GM19099 (cell line): ENCODE measurements around the gene GPR146.

ENCODE experiments used
- POLR2A ChIP-seq: IDR thresholded peaks from 3 replicates; pipeline ENCODE4 v1.6.1; 2011; ENCODE audit warnings: low read depth; ENCODE audit not compliant: insufficient read length; ENCODE audit errors: extremely low read depth

GPR146 gene

DNA sequence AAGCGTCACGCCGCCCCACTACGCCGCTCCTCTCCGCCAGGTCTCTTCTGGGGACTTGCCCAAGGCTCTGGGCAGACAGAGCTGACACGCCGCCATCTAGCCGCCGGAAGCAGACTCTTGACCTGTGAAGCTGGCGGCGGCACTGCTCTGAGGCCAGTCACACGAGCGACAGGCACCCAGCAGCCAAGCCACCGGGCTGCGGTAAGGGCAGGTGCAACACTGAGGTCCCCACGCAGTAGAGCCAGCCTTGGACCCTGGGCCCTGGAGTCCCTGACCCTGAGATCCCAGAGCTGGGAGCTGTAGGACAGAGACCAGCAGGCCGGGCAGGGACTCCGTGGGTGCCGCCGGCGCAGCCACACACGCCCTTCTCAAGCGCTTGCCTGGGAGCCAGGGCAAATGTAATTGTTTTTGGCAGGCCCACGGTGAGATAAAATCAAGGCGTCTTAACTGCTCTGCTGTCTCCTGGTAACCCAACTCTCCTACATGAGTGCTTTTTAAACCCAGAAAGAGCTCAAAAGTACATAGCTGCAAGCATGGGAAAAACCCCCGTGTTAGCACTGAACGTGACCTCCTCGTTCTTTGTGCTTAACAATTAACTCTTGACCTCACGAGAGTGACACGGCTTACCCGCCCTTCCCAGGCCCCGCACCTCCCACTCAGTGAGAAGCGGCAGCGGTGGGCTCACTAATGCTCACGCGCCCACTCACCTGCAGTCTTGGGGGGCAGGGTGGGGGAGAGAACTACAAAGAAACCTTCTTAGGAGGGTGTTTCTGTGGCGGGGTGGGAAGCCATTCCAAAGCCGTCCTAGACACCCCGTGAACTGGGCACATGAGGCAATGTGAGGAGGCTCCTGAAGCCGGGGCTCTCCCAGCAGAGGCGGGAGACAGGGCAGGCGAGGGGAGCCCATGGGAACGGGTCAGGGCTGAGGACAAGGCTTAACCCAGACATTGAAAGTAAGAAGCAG, 52.1 kb downstream of the GPR146 start:
- no peak for TF ChIP-seq POLR2A

- no peak for TF ChIP-seq POLR2A
These were observed 52.8 kb downstream of the GPR146 start for GRCh38 chr7:1097120-1097504.

DNA sequence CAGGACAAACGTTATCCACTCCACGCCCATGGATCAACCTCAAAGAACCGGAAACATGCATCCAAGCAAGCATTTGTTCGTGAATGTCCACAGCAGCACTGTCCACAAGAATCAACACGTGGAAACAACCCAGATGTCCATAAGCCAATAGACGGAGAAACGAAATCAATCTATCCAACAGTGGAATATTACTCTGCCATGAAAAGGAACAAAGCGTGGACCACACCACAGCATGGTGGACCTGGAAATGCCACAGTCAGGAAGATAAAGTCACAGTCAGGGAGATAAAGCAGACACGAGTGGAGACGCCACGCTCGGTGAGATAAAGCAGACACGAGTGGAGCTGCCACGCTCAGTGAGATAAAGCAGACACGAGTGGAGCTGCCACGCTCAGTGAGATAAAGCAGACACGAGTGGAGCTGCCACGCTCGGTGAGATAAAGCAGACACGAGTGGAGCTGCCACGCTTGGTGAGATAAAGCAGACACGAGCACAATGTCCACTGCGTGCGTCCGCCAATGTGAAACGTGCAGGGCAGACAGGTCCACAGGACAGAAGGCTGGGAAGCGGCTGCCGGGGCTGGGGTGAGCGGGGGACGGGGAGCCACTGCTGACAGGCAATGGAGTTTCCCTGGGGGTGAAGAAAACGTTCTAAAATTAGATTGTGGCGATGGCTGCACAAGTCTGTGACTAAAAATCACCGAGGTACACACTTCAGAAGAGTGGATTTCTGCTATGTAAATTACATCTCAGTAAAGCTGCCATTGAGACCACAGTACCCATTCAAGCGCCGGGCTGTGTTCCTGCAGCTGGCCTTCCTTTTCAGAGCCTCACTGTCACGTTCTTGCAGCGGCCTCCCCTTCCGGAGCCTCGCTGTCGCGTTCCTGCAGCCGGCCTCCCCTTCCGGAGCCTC, 54.2 kb downstream of the GPR146 start:
- TF ChIP-seq POLR2A: no peak

DNA sequence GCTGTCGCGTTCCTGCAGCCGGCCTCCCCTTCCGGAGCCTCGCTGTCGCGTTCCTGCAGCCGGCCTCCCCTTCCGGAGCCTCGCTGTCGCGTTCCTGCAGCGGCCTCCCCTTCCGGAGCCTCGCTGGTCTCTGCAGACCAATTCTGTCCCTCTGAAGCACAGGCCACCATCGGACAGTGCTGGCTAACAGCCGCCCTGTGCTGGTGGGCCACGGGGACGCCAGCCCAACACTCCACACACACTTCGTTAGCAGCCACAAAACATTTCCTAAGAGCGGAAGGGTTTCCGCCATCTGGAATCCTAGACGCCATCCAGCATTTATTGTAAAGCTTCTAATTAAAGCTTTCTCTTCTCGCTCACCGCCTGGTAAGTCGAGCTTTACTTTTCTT, 54.8 kb downstream of the GPR146 start:
- TF ChIP-seq POLR2A: no peak

DNA sequence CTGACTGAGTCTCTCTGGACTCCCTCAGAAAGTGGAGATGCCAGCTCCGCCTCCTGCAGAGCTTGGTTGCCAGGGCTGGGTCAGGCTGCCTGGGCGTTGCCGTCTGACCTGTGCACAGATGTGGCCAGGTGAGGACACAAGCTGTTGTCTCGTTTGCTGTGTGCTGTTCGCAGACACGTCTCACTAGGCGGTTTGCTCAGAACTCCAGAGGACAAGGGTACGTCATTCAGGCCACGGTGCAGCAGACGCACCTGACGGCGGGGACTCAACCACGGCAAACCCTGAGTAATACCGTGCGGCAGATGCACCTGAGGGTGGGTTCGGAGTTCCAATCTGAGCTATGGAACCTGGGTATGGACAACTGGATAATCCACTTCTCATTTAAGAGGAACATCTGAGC, 55.3 kb downstream of the GPR146 start:
- no peak for TF ChIP-seq POLR2A

DNA sequence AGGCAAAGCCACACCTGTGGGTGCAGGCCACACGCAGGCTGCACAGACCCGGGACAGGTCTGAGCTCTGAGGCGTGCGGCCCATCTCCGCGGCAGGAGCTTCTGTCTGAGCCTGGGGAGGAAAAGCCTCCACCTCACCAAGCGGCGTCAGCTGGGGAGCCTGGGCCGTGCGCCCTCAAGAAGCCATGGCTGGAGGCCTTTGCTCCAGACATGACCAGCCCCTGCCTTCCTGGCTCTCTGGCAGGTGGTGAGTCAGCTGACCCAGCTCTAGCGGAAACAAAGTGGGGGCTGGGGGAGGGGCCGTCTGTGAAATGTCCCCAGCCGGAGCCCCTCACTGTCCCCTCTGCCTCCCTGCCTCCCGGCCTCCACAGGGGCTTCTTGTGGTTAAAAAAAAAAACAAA, 56.0 kb downstream of the GPR146 start:
- TF ChIP-seq POLR2A: no peak

DNA sequence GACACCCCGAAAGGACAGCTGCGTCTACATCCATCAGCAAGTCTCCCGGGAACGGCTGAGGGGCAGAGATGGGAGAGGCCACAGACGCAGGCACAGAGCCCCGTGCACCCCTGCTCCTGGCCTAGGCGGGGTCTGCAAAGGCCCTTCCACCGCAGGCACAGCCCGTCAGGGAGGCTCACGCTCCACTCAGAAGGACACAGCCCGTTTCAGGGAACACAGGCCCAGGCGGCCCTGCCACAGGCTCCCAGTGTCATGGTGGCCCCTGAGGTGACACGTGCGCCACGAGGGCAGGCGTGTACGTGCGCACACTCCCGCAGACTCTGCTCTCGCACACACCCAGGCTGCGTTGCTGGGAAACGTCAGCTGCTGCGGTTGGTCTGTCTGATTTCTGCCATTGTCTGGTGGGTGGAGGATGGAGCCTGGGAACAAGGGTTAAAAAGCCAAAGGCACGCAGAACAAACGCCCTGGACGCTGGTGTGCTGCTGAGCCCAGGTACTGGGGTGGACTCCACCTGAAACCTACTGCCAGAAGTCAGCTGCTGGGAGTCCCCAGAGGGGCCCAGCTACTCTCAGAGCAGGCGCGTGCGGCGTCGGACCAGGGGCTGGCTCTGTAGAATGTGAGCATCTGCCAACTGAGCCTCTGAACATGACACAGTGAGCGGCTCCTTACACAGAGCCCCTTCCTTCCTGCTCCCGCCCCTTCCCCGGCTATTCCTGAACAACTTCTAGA, 56.7 kb downstream of the GPR146 start:
- no peak for TF ChIP-seq POLR2A

- TF ChIP-seq POLR2A: no peak
These were observed 57.5 kb downstream of the GPR146 start for GRCh38 chr7:1101563-1102431.

GRCh38 chr7:1103009-1103788, 58.9 kb downstream of the GPR146 start:
- TF ChIP-seq POLR2A: no peak

DNA sequence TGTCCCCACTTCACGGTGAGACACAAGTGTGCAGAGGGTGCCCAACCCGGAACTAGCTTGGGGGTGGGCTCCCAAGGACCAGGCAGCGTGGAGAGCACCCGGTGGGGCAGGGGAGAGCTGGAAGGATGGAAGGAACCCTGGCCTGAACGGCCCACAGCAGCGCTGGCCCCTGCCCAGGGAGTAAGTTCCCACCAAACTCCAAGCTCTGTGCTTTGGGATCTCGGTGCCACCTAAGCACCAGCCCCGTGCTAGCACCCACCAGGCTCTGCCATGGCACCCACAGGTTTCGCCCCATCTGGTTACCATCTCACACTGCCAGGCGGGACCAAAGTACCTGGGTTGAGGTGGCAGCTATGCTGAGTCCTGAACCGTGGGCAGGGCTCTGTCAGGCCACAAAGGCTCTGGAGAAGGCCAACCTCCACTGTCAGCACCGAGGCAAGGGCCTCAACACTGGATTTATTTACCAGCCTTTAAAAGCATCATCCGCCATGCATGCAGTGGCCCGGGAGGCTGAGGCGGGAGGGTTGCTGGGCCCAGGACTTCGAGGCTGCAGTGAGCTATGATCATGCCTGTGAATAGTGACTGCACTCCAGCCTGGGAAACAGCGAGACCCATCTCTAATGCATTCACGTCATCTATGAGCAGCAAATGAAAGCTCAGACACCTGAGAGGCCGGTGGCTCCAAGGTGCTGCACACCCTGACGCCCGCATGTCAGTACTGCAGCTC, 59.6 kb downstream of the GPR146 start:
- no peak for TF ChIP-seq POLR2A

- TF ChIP-seq POLR2A: no peak
These were observed 60.3 kb downstream of the GPR146 start for GRCh38 chr7:1104516-1105179.

DNA sequence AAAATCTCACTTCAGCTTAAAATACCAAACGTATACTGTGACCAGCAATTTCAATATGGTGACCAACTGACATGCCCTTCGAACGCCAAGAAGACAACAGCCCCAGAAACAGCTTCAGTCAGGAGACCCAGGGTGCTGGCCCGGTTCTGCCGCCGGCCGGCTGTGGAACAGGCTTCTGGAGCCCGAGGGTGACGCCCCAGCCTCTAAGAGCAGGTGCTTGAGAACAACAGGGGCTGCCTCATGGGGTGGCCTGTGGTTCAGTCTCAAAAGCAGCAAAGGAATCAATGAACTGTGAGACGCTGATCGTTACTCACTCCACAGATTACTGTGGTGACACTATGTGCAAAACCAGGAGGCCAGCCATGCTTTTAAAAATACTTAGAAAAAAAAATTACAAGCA, 60.8 kb downstream of the GPR146 start:
- no peak for TF ChIP-seq POLR2A
